Brain microvascular endothelial cell (primary cell): ENCODE measurements around the gene FBXO38.

Experiments
- DNase-seq: peaks from one replicate; pipeline ENCODE4 v3.0.0-alpha.2; 2020
- H3K27ac ChIP-seq: fragments of 250-450 bp; sonication (Bioruptor Pico); 2 replicates; pipeline ENCODE4 v1.5.1; 2020; ENCODE audit warnings: mild to moderate bottlenecking, moderate library complexity
- H3K27me3 ChIP-seq: fragments of 250-450 bp; sonication (Bioruptor Pico); replicated peaks from 2 replicates; pipeline ENCODE4 v1.5.1; 2020; ENCODE audit warnings: mild to moderate bottlenecking
- H3K36me3 ChIP-seq: fragments of 250-450 bp; sonication (Bioruptor Pico); replicated peaks from 2 replicates; pipeline ENCODE4 v1.5.1; 2020; ENCODE audit warnings: mild to moderate bottlenecking
- H3K4me3 ChIP-seq: 2 replicates; pipeline ENCODE4 v1.5.1; 2011; ENCODE audit warnings: low read depth, mild to moderate bottlenecking, control low read depth, low read length, moderate library complexity
- in situ Hi-C: cut with HindIII; loops from 2 replicates; pipeline ENCODE4 v1.10.0; 2017; ENCODE audit warnings: low sequenced_read_pairs, low pct_ligation_motif_present
- TF ChIP-seq, protein P1 (sequence below): IDR thresholded peaks from 2 replicates; pipeline ENCODE4 v1.5.1; 2011; ENCODE audit warnings: low read depth, mild to moderate bottlenecking, moderate library complexity, low read length, control low read depth, inconsistent platforms; ENCODE audit errors: missing control alignments

FBXO38 gene

DNA sequence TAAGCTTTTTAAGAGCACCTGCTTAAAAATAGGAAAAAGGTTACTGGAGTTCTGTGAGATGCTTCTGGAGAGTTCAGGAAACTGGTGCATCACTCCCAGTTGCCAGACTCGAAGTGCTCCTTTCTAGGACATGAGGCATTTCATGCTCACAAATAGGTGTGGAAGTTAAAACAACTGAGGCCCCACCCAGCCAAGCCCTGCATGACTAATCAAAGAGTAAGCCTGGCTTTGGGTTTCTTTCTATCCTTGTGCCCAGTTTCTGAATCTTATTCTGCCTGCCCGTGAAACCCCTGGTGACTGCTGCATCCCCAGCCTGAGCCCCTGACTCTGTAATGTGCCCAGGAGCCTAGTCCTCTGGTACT lies 40.7 kb upstream of the FBXO38 start:
- no peak overlapping the region for H3K4me3 ChIP-seq
- no peak overlapping the region for H3K27ac ChIP-seq
- no peaks in the 10 kb centered on the region for H3K36me3 ChIP-seq
- TF ChIP-seq, protein P1, sequence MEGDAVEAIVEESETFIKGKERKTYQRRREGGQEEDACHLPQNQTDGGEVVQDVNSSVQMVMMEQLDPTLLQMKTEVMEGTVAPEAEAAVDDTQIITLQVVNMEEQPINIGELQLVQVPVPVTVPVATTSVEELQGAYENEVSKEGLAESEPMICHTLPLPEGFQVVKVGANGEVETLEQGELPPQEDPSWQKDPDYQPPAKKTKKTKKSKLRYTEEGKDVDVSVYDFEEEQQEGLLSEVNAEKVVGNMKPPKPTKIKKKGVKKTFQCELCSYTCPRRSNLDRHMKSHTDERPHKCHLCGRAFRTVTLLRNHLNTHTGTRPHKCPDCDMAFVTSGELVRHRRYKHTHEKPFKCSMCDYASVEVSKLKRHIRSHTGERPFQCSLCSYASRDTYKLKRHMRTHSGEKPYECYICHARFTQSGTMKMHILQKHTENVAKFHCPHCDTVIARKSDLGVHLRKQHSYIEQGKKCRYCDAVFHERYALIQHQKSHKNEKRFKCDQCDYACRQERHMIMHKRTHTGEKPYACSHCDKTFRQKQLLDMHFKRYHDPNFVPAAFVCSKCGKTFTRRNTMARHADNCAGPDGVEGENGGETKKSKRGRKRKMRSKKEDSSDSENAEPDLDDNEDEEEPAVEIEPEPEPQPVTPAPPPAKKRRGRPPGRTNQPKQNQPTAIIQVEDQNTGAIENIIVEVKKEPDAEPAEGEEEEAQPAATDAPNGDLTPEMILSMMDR = no peak
- in situ Hi-C loops = no loop called here
- H3K27me3 ChIP-seq = no peaks in the 10 kb centered on the region
- no peak for DNase-seq

DNA sequence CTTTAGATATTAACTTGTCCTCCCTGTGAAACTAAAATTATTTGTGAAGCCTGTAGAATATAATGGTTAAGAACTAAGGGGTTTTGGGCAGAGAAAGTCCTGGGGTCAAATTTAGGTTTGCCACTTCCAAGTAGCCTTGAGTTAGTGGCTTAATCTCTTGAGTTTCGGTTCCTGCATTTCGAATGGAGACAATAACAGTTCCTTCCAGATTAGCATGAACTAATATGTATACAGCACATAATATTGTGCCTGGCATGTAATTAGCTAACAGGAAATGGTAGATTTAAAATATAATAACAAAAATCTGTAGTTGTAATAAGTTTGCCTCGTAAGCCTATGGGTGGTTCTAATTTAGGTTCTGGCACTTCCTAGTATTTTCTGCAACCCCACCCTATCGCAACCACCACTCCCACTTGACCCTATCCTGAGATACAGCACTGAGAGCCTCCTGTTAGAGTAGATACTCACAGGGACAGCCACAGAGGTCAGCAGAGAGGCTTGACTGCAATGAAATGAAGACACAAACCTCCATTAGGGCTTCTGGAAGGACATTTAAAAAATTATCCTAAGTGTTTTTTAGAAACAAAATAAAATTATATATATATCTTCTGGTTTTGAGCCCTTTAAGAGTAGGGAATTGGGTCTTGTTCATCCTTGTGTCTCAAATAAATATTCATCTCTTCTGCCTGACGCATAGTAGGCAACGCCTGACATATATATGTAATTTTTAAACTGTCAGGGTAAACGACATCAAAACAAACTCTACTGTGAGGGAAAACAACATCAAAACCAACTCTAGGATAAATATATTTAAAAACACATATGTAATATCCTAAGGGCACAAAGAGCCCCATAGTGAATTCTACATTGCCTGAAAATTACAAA lies 39.9 kb upstream of the FBXO38 start:
- Histone ChIP-seq H3K4me3 (no peak overlapping the region), H3K27ac (no peak overlapping the region), H3K36me3 (no peaks in the 10 kb centered on the region), H3K27me3 (no peaks in the 10 kb centered on the region)
- DNase-seq = no peak
- TF ChIP-seq, protein P1 = no peak
- in situ Hi-C loops = no loop called here

DNA sequence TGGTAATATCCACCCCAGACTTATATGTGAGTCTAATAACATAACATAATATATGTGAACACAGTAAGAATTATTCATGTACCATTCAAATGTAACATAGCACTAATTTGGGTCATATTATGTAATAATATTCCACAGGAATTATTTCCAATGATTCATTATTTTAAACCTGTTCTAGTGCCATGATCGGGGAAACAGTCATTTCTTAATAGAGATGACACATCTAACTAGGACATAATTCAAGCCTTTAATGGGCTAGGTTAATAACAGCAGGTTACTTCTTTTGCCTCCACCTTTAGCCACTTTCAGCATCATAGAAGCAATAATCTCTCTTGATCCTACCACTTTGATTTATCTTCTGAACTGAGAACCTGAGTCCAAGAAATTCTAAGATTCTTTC lies 36.1 kb upstream of the FBXO38 start:
- Histone ChIP-seq H3K27ac (no peak overlapping the region), H3K27me3 (no peaks in the 10 kb centered on the region), H3K36me3 (no peaks in the 10 kb centered on the region), H3K4me3 (no peak overlapping the region)
- in situ Hi-C loops = no loop called here
- TF ChIP-seq, protein P1 = no peak
- DNase-seq = no peak

DNA sequence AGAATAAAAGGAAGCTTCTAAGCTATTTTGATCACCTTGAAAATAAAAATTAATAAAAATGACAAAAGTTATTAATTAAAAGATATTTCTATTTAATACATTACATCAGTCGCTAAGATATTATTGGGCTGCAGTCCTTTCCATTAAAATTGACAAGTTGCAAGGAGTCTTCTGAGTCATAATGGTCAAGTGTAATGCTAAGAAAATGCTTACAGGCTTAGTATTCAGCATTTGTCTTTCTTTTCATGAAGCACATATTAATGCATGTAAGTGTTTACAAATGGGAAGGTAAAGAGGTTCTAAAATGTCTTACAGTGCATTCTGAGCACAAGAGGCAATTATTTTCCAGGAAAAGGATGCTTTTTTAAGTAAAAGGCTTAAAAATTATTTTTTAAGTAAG lies 31.1 kb upstream of the FBXO38 start:
- in situ Hi-C loops = no loop called here
- DNase-seq = no peak
- TF ChIP-seq, protein P1 = no peak
- no peaks in the 10 kb centered on the region for H3K27me3 ChIP-seq
- H3K27ac ChIP-seq = no peak overlapping the region
- no peak overlapping the region for H3K4me3 ChIP-seq
- H3K36me3 ChIP-seq = no peaks in the 10 kb centered on the region

DNA sequence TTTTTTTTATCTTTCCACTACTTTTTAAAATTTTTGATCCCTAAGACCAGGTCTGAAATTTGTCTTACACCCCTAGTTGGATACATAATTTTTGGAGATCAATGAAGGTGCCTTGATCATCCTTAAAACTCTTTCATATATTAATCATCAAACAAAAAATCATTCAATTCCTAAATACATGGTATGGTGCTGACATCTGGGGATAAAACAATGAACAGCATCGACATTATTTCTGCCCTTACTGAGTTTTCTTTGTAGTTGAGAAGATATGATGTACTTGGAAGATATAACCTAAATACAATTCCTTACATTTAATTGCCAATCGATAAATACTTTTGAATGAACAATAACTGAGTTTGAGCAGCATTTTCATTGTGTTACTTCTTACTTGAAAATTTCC lies 30.1 kb upstream of the FBXO38 start:
- no peak overlapping the region for H3K27ac ChIP-seq
- in situ Hi-C loops = no loop called here

More for the DNA sequence above, 30.1 kb upstream of the FBXO38 start:
- no peak for DNase-seq
- H3K36me3 ChIP-seq = no peaks in the 10 kb centered on the region
- no peak overlapping the region for H3K4me3 ChIP-seq
- no peaks in the 10 kb centered on the region for H3K27me3 ChIP-seq
- TF ChIP-seq, protein P1 = no peak
